ENCODE data around the gene SMCP. TPM values are rescaled to one million over a fixed set of nuclear protein-coding genes. Genes with fewer than 3 reads are reported as not detected.

SMCP gene
- polyA plus RNA-seq, 2 of the 4 experiments (the other 2 are of a cell fraction) = not detected

- ATAC-seq (peak; percentile 38 to 45; a peak in 3 of 6 replicates), DNase-seq (ENCODE audit: low read depth in 1 of 2, low spot score in 1 of 2) (no peak), FAIRE-seq (no peak)
- Histone ChIP-seq H3K27ac (no peak overlapping the region), H3K4me2 (no peak overlapping the region), H3K4me1 (peaks cover 6% of the 10 kb centered on the region; the same call in 1 of the 3 replicates), H3K9me3 (no peaks in the 10 kb centered on the region), H3K4me3 (no peak overlapping the region)
- no peak for TF ChIP-seq BCL3 (IDR thresholded peaks at IDR 0.05)
- ChIA-PET POLR2A (no interaction called here), CTCF (interaction anchor here (1.1 to 1.5 kb wide), 2 partner anchors 53 to 54 kb away, joined by 3 to 4 read pairs; no protein-coding TSS in a partner anchor)
- WGBS (ENCODE audit: missing lambda C conversion rate) = 0% methylated on average over 2 of the region's 2 CpGs
These were observed 46.1 kb downstream of the SMCP start for GRCh38 chr1:152924191-152924590.

GRCh38 chr1:152926091-152926490 lies 48.0 kb downstream of the SMCP start:
- Histone ChIP-seq H3K9me3 (no peaks in the 10 kb centered on the region), H3K4me3 (no peak overlapping the region), H3K27ac (no peak overlapping the region), H3K4me2 (no peak overlapping the region), H3K4me1 (peaks cover 6% of the 10 kb centered on the region; the same call in 1 of the 3 replicates)
- POLR2A ChIA-PET = no interaction called here
- CTCF ChIA-PET = interaction anchor here (0.7 to 2.6 kb wide), 31 partner anchors 10 to 520 kb away, joined by 3 to 40 read pairs (median 3); no protein-coding TSS in a partner anchor
- no peak for FAIRE-seq
- peak; percentile 90 to 94 for ATAC-seq
- peak in 1 of 2 experiments; percentile 48 for DNase-seq (ENCODE audit: low read depth in 1 of 2, low spot score in 1 of 2)
- TF ChIP-seq RCOR1 (IDR thresholded peaks at IDR 0.05; ENCODE audit: low read depth, low read length) (no peak), MAFK (IDR thresholded peaks at IDR 0.05; ENCODE audit: partially characterized antibody) (no peak), FOXS1 (CRISPR knock-in tag; IDR thresholded peaks at IDR 0.05) (no peak), SMC3 (IDR thresholded peaks at IDR 0.05) (peak; percentile 32; the same call in 2 of the 3 replicates), CTCF (IDR thresholded peaks at IDR 0.05) (peak; percentile 51), RAD21 (conservative IDR thresholded peaks at IDR 0.05 in 1 of 2, IDR thresholded peaks at IDR 0.05 in 1 of 2) (peak; percentile 62 to 74), NPAS2 (CRISPR knock-in tag; IDR thresholded peaks at IDR 0.05; ENCODE audit: borderline replicate concordance) (no peak)
- WGBS (ENCODE audit: missing lambda C conversion rate) = 2% methylated on average over 3 of the region's 3 CpGs

GRCh38 chr1:152928671-152929070 lies 50.5 kb downstream of the SMCP start:
- 0 out of 6 replicates have a peak, but pooled peaks of 1 of the 2 experiments have one; percentile 41 for ATAC-seq
- no peak overlapping the region for H3K4me3 ChIP-seq
- H3K27ac ChIP-seq = no peak overlapping the region
- peak in 1 of 2 experiments; percentile 20 for DNase-seq (ENCODE audit: low read depth in 1 of 2, low spot score in 1 of 2)
- WGBS (ENCODE audit: missing lambda C conversion rate) = 4% methylated on average over 3 of the region's 3 CpGs
- ChIA-PET POLR2A (no interaction called here), CTCF (interaction anchor here (0.6 to 0.8 kb wide), 2 partner anchors 297 to 360 kb away, joined by 3 read pairs; no protein-coding TSS in a partner anchor)
- no peaks in the 10 kb centered on the region for H3K9me3 ChIP-seq
- TF ChIP-seq HES2 (IDR thresholded peaks at IDR 0.05) (no peak), POLR2A (IDR thresholded peaks at IDR 0.05; ENCODE audit: low read length) (no peak), BHLHE40 (IDR thresholded peaks at IDR 0.05; ENCODE audit: low read depth, low read length) (no peak), RAD21 (conservative IDR thresholded peaks at IDR 0.05 in 1 of 2, IDR thresholded peaks at IDR 0.05 in 1 of 2) (no peak), BCL3 (IDR thresholded peaks at IDR 0.05) (no peak), MYC (IDR thresholded peaks at IDR 0.05; ENCODE audit: borderline replicate concordance, low read length) (no peak), CBX8 (IDR thresholded peaks at IDR 0.05) (no peak), TP53 (CRISPR knock-in tag; IDR thresholded peaks at IDR 0.05) (no peak), FOSL2 (IDR thresholded peaks at IDR 0.05) (no peak), FOSL2 (CRISPR knock-in tag; IDR thresholded peaks at IDR 0.05) (peak; percentile 38; the same call in 1 of the 2 replicates), CEBPB (IDR thresholded peaks at IDR 0.05) (0 out of 4 replicates have a peak, but pooled peaks of 1 of the 2 experiments have one; percentile 7), NPAS2 (CRISPR knock-in tag; IDR thresholded peaks at IDR 0.05; ENCODE audit: borderline replicate concordance) (no peak), PHF8 (IDR thresholded peaks at IDR 0.05; ENCODE audit: borderline replicate concordance, low read depth) (no peak)
- FAIRE-seq = no peak
- H3K4me2 ChIP-seq = peak overlapping the region; percentile 27; the same call in 2 of the 3 replicates
- H3K4me1 ChIP-seq = peaks cover 6% of the 10 kb centered on the region; the same call in 1 of the 3 replicates

All from A549 (cell line).